ENCODE data around the gene FOXO3.
"Not testable (repeated sequence)": the region's sequence is repeated elsewhere in the genome, so short reads cannot be mapped to it uniquely, and the experiment has no call there.

Gene FOXO3

GRCh38 chr6:108556250-108556649, 4.5 kb upstream of the FOXO3 start:
- no peak for DNase-seq

GRCh38 chr6:108556866-108557493, 3.7 kb upstream of the FOXO3 start:
- DNase-seq: no peak

GRCh38 chr6:108557494-108558371, 3.0 kb upstream of the FOXO3 start:
- DNase-seq: no peak

GRCh38 chr6:108558372-108559096, 2.2 kb upstream of the FOXO3 start:
- DNase-seq: peak; percentile 91

- no peak for DNase-seq
Observed at GRCh38 chr6:108559097-108559883, 1.4 kb upstream of the FOXO3 start.

GRCh38 chr6:108559884-108560462, 744 bp upstream of the FOXO3 start:
- DNase-seq: peak; percentile 88

GRCh38 chr6:108561309-108561647, 561 bp downstream of the FOXO3 start:
- not testable (repeated sequence) for DNase-seq

GRCh38 chr6:108561742-108562502, 1.2 kb downstream of the FOXO3 start:
- DNase-seq: no peak

- DNase-seq: no peak
Observed at GRCh38 chr6:108562503-108562993, 1.8 kb downstream of the FOXO3 start.

- DNase-seq: no peak
Observed at GRCh38 chr6:108563292-108563691, 2.6 kb downstream of the FOXO3 start.

- DNase-seq: no peak
Observed at GRCh38 chr6:108564178-108564577, 3.5 kb downstream of the FOXO3 start.

GRCh38 chr6:108565091-108565766, 4.5 kb downstream of the FOXO3 start:
- DNase-seq: no peak

GRCh38 chr6:108565893-108566292, 5.2 kb downstream of the FOXO3 start:
- no peak for DNase-seq

- no peak for DNase-seq
Observed at GRCh38 chr6:108566406-108566805, 5.7 kb downstream of the FOXO3 start.

- DNase-seq: no peak
Observed at GRCh38 chr6:108568101-108568500, 7.4 kb downstream of the FOXO3 start.

- DNase-seq: no peak
Observed at GRCh38 chr6:108568551-108569305, 8.0 kb downstream of the FOXO3 start.

- no peak for DNase-seq
Observed at GRCh38 chr6:108570517-108570916, 9.8 kb downstream of the FOXO3 start.

- DNase-seq: no peak
Observed at GRCh38 chr6:108574457-108575141, 13.9 kb downstream of the FOXO3 start.

- no peak for DNase-seq
Observed at GRCh38 chr6:108575905-108576494, 15.3 kb downstream of the FOXO3 start.

Data from cortex of kidney (tissue), 1 donor.